HepG2 (cell line): Measurements from ENCODE around the gene TRPM1. TPM values are rescaled to one million over a fixed set of nuclear protein-coding genes. Genes with fewer than 3 reads are reported as not detected.

Experiments used
- ATF5 ChIP-seq: sonication (generic); formaldehyde crosslinking; IDR thresholded peaks from 2 replicates; pipeline ENCODE4 v1.4.0; 2020; ENCODE audit warnings: mild to moderate bottlenecking, low read depth, missing genetic modification reagents
- CREB1 ChIP-seq, 2 experiments: fragments of 450-650 bp in 1 of 2; IDR thresholded peaks; 2 replicates each; pipeline ENCODE4 v1.6.1; 2016 to 2017; ENCODE audit warnings: control low read depth in 1 of 2, mild to moderate bottlenecking in 1 of 2, missing compliant biosample characterization in 1 of 2, missing genetic modification characterization in 1 of 2
- FOXA1 ChIP-seq, 2 experiments: fragments of 450-650 bp in 1 of 2; sonication (generic) in 1 of 2; formaldehyde crosslinking in 1 of 2; IDR thresholded peaks; 2 replicates each; pipeline versions ENCODE4 v1.4.0 to v1.6.1; 2016 to 2020; ENCODE audit warnings: missing genetic modification reagents in 1 of 2
- GFI1 ChIP-seq: sonication (generic); formaldehyde crosslinking; IDR thresholded peaks from 2 replicates; pipeline ENCODE4 v1.5.0; 2020; ENCODE audit warnings: missing genetic modification reagents, mild to moderate bottlenecking, borderline replicate concordance
- GMEB2 ChIP-seq: IDR thresholded peaks from 2 replicates; pipeline ENCODE4 v1.6.1; 2016; ENCODE audit warnings: missing biosample characterization, missing genetic modification reagents, low read depth
- HOXD1 ChIP-seq: sonication (generic); formaldehyde crosslinking; IDR thresholded peaks from 2 replicates; pipeline ENCODE4 v1.5.0; 2020; ENCODE audit warnings: missing genetic modification reagents
- JUN ChIP-seq: sonication (generic); formaldehyde crosslinking; IDR thresholded peaks from 2 replicates; pipeline ENCODE4 v1.4.0; 2020; ENCODE audit warnings: mild to moderate bottlenecking, missing genetic modification reagents
- PAF1 ChIP-seq: IDR thresholded peaks from 2 replicates; pipeline ENCODE4 v1.6.1; 2016; ENCODE audit warnings: missing genetic modification reagents, missing compliant biosample characterization
- PHF21A ChIP-seq: sonication (generic); formaldehyde crosslinking; IDR thresholded peaks from 2 replicates; pipeline ENCODE4 v1.5.0; 2020; ENCODE audit warnings: mild to moderate bottlenecking, missing genetic modification reagents
- RARG ChIP-seq: sonication (generic); formaldehyde crosslinking; IDR thresholded peaks from 2 replicates; pipeline ENCODE4 v1.4.0; 2020; ENCODE audit warnings: low read depth, mild to moderate bottlenecking, missing genetic modification reagents
- RELA ChIP-seq: sonication (generic); formaldehyde crosslinking; IDR thresholded peaks from 2 replicates; pipeline ENCODE4 v1.4.0; 2020; ENCODE audit warnings: missing genetic modification reagents
- RFX3 ChIP-seq: IDR thresholded peaks from 2 replicates; pipeline ENCODE4 v1.6.1; 2016; ENCODE audit warnings: missing biosample characterization, missing genetic modification reagents
- RFXANK ChIP-seq: IDR thresholded peaks from 2 replicates; pipeline ENCODE4 v1.6.1; 2016
- RXRA ChIP-seq: sonication (generic); formaldehyde crosslinking; IDR thresholded peaks from 2 replicates; pipeline ENCODE4 v1.5.1; 2020; ENCODE audit warnings: missing genetic modification reagents
- SALL1 ChIP-seq: sonication (generic); formaldehyde crosslinking; IDR thresholded peaks from 2 replicates; pipeline ENCODE4 v1.8.0; 2022; ENCODE audit warnings: mild to moderate bottlenecking, missing genetic modification reagents
- SP2 ChIP-seq: sonication (generic); formaldehyde crosslinking; IDR thresholded peaks from 2 replicates; pipeline ENCODE4 v1.5.1; 2020; ENCODE audit warnings: mild to moderate bottlenecking, missing genetic modification reagents
- TFE3 ChIP-seq: IDR thresholded peaks from 2 replicates; pipeline ENCODE4 v1.6.1; 2016
- ZNF335 ChIP-seq: sonication (generic); formaldehyde crosslinking; IDR thresholded peaks from 2 replicates; pipeline ENCODE4 v1.4.0; 2020; ENCODE audit warnings: missing genetic modification reagents
- ZNF510 ChIP-seq: sonication (generic); formaldehyde crosslinking; IDR thresholded peaks from 2 replicates; pipeline ENCODE4 v1.4.0; 2020; ENCODE audit warnings: low read depth, mild to moderate bottlenecking, missing genetic modification reagents
- ZNF530 ChIP-seq: sonication (generic); formaldehyde crosslinking; IDR thresholded peaks from 2 replicates; pipeline ENCODE4 v1.5.0; 2020; ENCODE audit warnings: low read depth, mild to moderate bottlenecking, missing genetic modification reagents
- ZNF563 ChIP-seq: sonication (generic); formaldehyde crosslinking; IDR thresholded peaks from 2 replicates; pipeline ENCODE4 v1.8.0; 2022; ENCODE audit warnings: mild to moderate bottlenecking, moderate library complexity, missing genetic modification reagents
- ZNF577 ChIP-seq: sonication (generic); formaldehyde crosslinking; IDR thresholded peaks from 2 replicates; pipeline ENCODE4 v1.4.0; 2020; ENCODE audit warnings: mild to moderate bottlenecking, low read depth, missing genetic modification reagents, borderline replicate concordance
- ZNF788 ChIP-seq: sonication (generic); formaldehyde crosslinking; IDR thresholded peaks from 2 replicates; pipeline ENCODE4 v1.5.0; 2020; ENCODE audit warnings: mild to moderate bottlenecking, missing genetic modification reagents, borderline replicate concordance
- polyA plus RNA-seq, 8 experiments: library from polyadenylated mRNA; depleted of rRNA in 3 of 8; stranded (reverse) in 7 of 8; unstranded in 1 of 8; fragments of >200 nt; fragmentation: Illumina TruSeq in 4 of 8; extraction: Trizol in 4 of 8; gene quantifications; 2 replicates each; pipeline versions ENCODE4 v1.2.1 to v1.2.3, GENCODE V29; 2011 to 2016; ENCODE audit warnings: low read depth in 4 of 8, missing spikeins in 1 of 8, mixed read lengths in 1 of 8; ENCODE audit not compliant: insufficient read depth in 1 of 8
- total RNA-seq, 5 experiments: library from RNA; depleted of rRNA; stranded (reverse); fragments of >200 nt; fragmentation: Illumina TruSeq; extraction: Trizol; gene quantifications; 2 replicates each; pipeline ENCODE4 v1.2.3, GENCODE V29; 2016; ENCODE audit warnings: low read depth in 1 of 5
- TF ChIP-seq, protein P1 (sequence below): sonication (generic); formaldehyde crosslinking; IDR thresholded peaks from 2 replicates; pipeline ENCODE4 v1.4.0; 2020; ENCODE audit warnings: missing genetic modification reagents, low read depth, mild to moderate bottlenecking, borderline replicate concordance
- TF ChIP-seq, protein P2 (sequence below): IDR thresholded peaks from 2 replicates; pipeline ENCODE4 v1.6.1; 2016; ENCODE audit warnings: low read depth, control low read depth

The TRPM1 gene
- total and polyA plus RNA-seq, 2 of the 13 experiments (the other 11 are each of a cell fraction or from before 2014, with no cell fraction given), result not detected

GRCh38 chr15:31089368-31090047 lies 12.0 kb downstream of the TRPM1 start (continued):
- TF ChIP-seq JUN (CRISPR knock-in tag) (no peak; the same call in 1 of the 2 replicates), SALL1 (peak; percentile 89), PHF21A (CRISPR knock-in tag) (peak; percentile 88), GFI1 (CRISPR knock-in tag) (no peak), CREB1 (IDR thresholded peaks at IDR 0.05) (no peak), CREB1 (CRISPR knock-in tag; IDR thresholded peaks at IDR 0.05) (peak; percentile 34; the same call in 1 of the 2 replicates), FOXA1 (IDR thresholded peaks at IDR 0.05) (no peak), FOXA1 (CRISPR knock-in tag; IDR thresholded peaks at IDR 0.05) (peak; percentile 73), RFXANK (CRISPR knock-in tag) (no peak), HOXD1 (CRISPR knock-in tag) (no peak), ZNF577 (CRISPR knock-in tag) (no peak), SP2 (no peak), ZNF530 (CRISPR knock-in tag) (no peak), PAF1 (CRISPR knock-in tag) (no peak), RXRA (peak; percentile 89), ZNF563 (CRISPR knock-in tag) (no peak), ZNF335 (CRISPR knock-in tag) (no peak), TFE3 (no peak), ZNF788 (CRISPR knock-in tag) (peak; percentile 85; the same call in 1 of the 2 replicates), RARG (CRISPR knock-in tag) (no peak), RELA (CRISPR knock-in tag) (no peak), ZNF510 (CRISPR knock-in tag) (no peak), ATF5 (CRISPR knock-in tag) (no peak), RFX3 (CRISPR knock-in tag) (no peak), GMEB2 (CRISPR knock-in tag) (no peak)
- TF ChIP-seq, protein P1, sequence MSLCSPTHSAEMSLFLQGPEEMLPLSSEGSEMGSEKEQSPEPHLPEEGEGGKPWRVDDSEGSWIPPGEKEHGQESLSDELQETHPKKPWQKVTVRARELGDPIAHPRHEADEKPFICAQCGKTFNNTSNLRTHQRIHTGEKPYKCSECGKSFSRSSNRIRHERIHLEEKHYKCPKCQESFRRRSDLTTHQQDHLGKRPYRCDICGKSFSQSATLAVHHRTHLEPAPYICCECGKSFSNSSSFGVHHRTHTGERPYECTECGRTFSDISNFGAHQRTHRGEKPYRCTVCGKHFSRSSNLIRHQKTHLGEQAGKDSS (CRISPR knock-in tag), result peak; percentile 71; the same call in 1 of the 2 replicates
- TF ChIP-seq, protein P2, sequence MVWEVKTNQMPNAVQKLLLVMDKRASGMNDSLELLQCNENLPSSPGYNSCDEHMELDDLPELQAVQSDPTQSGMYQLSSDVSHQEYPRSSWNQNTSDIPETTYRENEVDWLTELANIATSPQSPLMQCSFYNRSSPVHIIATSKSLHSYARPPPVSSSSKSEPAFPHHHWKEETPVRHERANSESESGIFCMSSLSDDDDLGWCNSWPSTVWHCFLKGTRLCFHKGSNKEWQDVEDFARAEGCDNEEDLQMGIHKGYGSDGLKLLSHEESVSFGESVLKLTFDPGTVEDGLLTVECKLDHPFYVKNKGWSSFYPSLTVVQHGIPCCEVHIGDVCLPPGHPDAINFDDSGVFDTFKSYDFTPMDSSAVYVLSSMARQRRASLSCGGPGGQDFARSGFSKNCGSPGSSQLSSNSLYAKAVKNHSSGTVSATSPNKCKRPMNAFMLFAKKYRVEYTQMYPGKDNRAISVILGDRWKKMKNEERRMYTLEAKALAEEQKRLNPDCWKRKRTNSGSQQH (CRISPR knock-in tag), result 0 out of 2 replicates have a peak, but pooled peaks have one; percentile 43
